Endothelial cell of umbilical vein (primary cell): ENCODE results near the gene GALNT13.

ENCODE experiments used
- EZH2 ChIP-seq: IDR thresholded peaks from 2 replicates; pipeline ENCODE4 v1.6.1; 2012; ENCODE audit warnings: borderline replicate concordance, low read depth, mild to moderate bottlenecking, moderate library complexity, low read length, inconsistent platforms; ENCODE audit not compliant: severe bottlenecking
- FOS ChIP-seq: IDR thresholded peaks from 2 replicates; pipeline ENCODE4 v1.6.1; 2011; ENCODE audit warnings: mild to moderate bottlenecking, low read length, moderate library complexity, borderline replicate concordance; ENCODE audit not compliant: insufficient read depth
- GATA2 ChIP-seq: IDR thresholded peaks from 2 replicates; pipeline ENCODE4 v1.7.0; 2011; ENCODE audit warnings: low read depth, mild to moderate bottlenecking, moderate library complexity, mixed read lengths, low read length; ENCODE audit not compliant: insufficient read length, insufficient read depth
- JUN ChIP-seq: IDR thresholded peaks from 2 replicates; pipeline ENCODE4 v1.6.1; 2011; ENCODE audit warnings: borderline replicate concordance, low read depth; ENCODE audit not compliant: insufficient read length, insufficient read depth
- MAX ChIP-seq: IDR thresholded peaks from 2 replicates; pipeline ENCODE4 v1.6.1; 2011; ENCODE audit not compliant: insufficient read depth, insufficient read length
- POLR2A ChIP-seq: IDR thresholded peaks from 2 replicates; pipeline ENCODE4 v1.6.1; 2012; ENCODE audit warnings: low read depth, mild to moderate bottlenecking, control low read depth, low read length
- POLR2AphosphoS5 ChIP-seq: IDR thresholded peaks from 2 replicates; pipeline ENCODE4 v1.6.1; 2012; ENCODE audit warnings: low read depth, mild to moderate bottlenecking, control low read depth, low read length, moderate library complexity; ENCODE audit not compliant: insufficient read depth
- TF ChIP-seq, protein P1 (sequence below), 2 donors: IDR thresholded peaks; 1 replicate in 1 of 2; 2 replicates in 1 of 2; pipeline ENCODE4 v1.5.1; 2011; ENCODE audit warnings: low read length in 2 of 2, mild to moderate bottlenecking in 2 of 2, moderate library complexity in 2 of 2, control low read depth in 1 of 2, inconsistent platforms in 1 of 2, low read depth in 1 of 2; ENCODE audit not compliant: insufficient read depth in 1 of 2; ENCODE audit errors: extremely low read depth in 1 of 2

GRCh38 chr2:154140249-154141025, 268.7 kb downstream of the GALNT13 start:
- no peak for TF ChIP-seq EZH2
- TF ChIP-seq POLR2AphosphoS5 = no peak
- TF ChIP-seq MAX = no peak
- TF ChIP-seq JUN = no peak
- TF ChIP-seq, protein P1, sequence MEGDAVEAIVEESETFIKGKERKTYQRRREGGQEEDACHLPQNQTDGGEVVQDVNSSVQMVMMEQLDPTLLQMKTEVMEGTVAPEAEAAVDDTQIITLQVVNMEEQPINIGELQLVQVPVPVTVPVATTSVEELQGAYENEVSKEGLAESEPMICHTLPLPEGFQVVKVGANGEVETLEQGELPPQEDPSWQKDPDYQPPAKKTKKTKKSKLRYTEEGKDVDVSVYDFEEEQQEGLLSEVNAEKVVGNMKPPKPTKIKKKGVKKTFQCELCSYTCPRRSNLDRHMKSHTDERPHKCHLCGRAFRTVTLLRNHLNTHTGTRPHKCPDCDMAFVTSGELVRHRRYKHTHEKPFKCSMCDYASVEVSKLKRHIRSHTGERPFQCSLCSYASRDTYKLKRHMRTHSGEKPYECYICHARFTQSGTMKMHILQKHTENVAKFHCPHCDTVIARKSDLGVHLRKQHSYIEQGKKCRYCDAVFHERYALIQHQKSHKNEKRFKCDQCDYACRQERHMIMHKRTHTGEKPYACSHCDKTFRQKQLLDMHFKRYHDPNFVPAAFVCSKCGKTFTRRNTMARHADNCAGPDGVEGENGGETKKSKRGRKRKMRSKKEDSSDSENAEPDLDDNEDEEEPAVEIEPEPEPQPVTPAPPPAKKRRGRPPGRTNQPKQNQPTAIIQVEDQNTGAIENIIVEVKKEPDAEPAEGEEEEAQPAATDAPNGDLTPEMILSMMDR (IDR thresholded peaks at IDR 0.05; ENCODE audit: extremely low read depth in 1 of 2, insufficient read depth in 1 of 2, low read depth in 1 of 2, low read length in 2 of 2) = no peak
- no peak for TF ChIP-seq POLR2A
- no peak for TF ChIP-seq FOS
- no peak for TF ChIP-seq GATA2
